BE2C (cell line): Measurements from ENCODE around the gene TMED10.
A peak's percentile ranks its signal among the peaks of the same experiment; 100 is the strongest.

Experiments
- DNase-seq: peaks from one replicate; pipeline ENCODE4 v3.0.0-alpha.2; 2020
- H3K27me3 ChIP-seq: fragments of 250-450 bp; sonication (Bioruptor Pico); 2 replicates; pipeline ENCODE4 v1.5.1; 2020; ENCODE audit warnings: mild to moderate bottlenecking
- H3K36me3 ChIP-seq: fragments of 250-450 bp; sonication (Bioruptor Pico); 2 replicates; pipeline ENCODE4 v1.5.1; 2020; ENCODE audit warnings: mild to moderate bottlenecking
- H3K4me1 ChIP-seq: fragments of 250-450 bp; sonication (Bioruptor Pico); 2 replicates; pipeline ENCODE4 v1.5.1; 2020
- H3K4me3 ChIP-seq: 2 replicates; pipeline ENCODE4 v1.5.1; 2011; ENCODE audit warnings: low read depth, low read length
- H3K9me3 ChIP-seq: fragments of 250-450 bp; sonication (Bioruptor Pico); 2 replicates; pipeline ENCODE4 v1.5.1; 2020
- TF ChIP-seq, protein P1 (sequence below): IDR thresholded peaks from 2 replicates; pipeline ENCODE4 v1.5.1; 2012; ENCODE audit warnings: mild to moderate bottlenecking, low read depth, low read length

TMED10 gene

DNA sequence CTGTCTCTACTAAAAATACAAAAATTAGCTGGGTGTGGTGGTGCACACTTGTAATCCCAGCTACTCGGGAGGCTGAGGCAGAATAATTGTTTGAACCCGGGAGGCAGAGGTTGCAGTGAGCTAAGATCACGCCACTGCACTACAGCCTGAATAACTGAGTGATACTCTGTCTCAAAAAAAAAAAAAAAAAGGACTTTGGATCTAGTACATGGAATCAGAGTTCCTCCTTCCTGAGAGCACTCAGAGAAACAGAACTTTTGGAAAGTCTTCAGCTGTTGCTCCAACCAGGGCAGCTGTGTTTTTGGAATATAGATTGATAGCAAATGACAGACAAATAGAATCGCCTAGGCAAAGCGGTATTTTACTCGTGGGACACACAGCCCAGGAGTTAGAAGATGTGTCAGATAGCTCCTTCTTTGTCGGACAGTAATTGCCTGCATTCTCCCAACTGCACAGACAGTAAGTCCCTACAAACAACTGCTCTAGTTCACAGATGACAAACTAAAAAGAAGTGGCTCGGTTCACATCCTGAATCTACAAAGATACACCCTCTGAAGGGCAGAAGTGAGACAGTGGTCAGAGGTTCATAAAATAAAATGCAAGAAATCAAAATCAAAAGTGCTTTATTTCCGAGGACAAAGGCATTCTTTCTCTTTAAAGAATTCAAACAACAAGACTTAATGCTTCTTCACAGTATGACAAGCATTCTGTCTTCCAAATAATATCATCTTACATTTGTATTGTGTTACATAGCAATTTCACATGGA, 32.5 kb downstream of the TMED10 start:
- Histone ChIP-seq H3K9me3 (no peaks in the 10 kb centered on the region), H3K27me3 (no peaks in the 10 kb centered on the region), H3K36me3 (peaks cover 18% of the 10 kb centered on the region), H3K4me3 (no peak overlapping the region), H3K4me1 (no peaks in the 10 kb centered on the region)
- DNase-seq, result no peak
- TF ChIP-seq, protein P1, sequence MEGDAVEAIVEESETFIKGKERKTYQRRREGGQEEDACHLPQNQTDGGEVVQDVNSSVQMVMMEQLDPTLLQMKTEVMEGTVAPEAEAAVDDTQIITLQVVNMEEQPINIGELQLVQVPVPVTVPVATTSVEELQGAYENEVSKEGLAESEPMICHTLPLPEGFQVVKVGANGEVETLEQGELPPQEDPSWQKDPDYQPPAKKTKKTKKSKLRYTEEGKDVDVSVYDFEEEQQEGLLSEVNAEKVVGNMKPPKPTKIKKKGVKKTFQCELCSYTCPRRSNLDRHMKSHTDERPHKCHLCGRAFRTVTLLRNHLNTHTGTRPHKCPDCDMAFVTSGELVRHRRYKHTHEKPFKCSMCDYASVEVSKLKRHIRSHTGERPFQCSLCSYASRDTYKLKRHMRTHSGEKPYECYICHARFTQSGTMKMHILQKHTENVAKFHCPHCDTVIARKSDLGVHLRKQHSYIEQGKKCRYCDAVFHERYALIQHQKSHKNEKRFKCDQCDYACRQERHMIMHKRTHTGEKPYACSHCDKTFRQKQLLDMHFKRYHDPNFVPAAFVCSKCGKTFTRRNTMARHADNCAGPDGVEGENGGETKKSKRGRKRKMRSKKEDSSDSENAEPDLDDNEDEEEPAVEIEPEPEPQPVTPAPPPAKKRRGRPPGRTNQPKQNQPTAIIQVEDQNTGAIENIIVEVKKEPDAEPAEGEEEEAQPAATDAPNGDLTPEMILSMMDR, result no peak

- no peaks in the 10 kb centered on the region for H3K27me3 ChIP-seq
- H3K4me1 ChIP-seq, result no peaks in the 10 kb centered on the region
- H3K4me3 ChIP-seq, result no peak overlapping the region
- TF ChIP-seq, protein P1, result no peak
- peaks cover 22% of the 10 kb centered on the region for H3K36me3 ChIP-seq
- DNase-seq, result no peak
- no peaks in the 10 kb centered on the region for H3K9me3 ChIP-seq
Measured at GRCh38 chr14:75142494-75142893, 33.9 kb downstream of the TMED10 start.

DNA sequence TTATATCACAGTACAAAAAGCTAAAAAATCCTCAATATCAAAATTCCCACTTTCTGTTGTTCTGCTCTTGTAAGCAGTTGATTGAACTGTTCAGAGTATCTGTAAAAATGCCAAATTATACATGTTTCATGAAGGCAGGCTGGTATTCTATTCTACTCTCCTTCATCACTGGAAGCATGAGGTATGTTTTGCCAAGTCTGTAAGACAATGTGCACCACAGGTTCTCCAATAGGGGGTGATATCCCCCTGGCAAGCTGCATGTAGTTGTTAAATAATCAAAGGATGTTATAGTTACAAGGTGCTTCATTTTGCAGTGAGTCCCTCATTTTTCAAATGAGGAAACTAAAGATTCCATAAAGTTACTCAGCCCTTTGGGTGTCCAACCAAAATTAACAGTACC, 34.4 kb downstream of the TMED10 start:
- Histone ChIP-seq H3K4me3 (no peak overlapping the region), H3K4me1 (no peaks in the 10 kb centered on the region), H3K9me3 (no peaks in the 10 kb centered on the region), H3K36me3 (peaks cover 18% of the 10 kb centered on the region), H3K27me3 (no peaks in the 10 kb centered on the region)
- peak; percentile 24 for DNase-seq
- TF ChIP-seq, protein P1, result peak; percentile 72

DNA sequence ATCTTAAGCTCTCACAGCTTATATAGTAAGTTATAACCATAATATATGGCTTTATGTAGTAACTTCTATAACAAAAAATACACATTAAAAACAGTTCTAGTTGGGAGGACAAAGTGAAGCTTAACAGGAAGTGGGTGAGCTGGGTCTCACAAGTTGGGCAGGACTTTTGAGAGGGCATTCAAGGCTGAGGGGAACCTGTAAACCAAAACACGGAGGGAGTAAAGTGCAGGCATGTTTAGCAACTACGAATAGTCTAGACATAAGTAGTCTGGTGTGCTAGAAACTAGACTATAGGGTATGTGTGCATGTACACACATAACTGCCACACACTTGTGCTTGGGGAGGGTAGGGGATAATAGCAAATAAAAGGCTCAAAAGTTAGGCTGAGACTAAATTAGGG, 35.4 kb downstream of the TMED10 start:
- H3K27me3 ChIP-seq, result no peaks in the 10 kb centered on the region
- TF ChIP-seq, protein P1, result no peak
- no peaks in the 10 kb centered on the region for H3K4me1 ChIP-seq
- DNase-seq, result no peak
- peaks cover 16% of the 10 kb centered on the region for H3K36me3 ChIP-seq
- no peak overlapping the region for H3K4me3 ChIP-seq
- H3K9me3 ChIP-seq, result no peaks in the 10 kb centered on the region

DNA sequence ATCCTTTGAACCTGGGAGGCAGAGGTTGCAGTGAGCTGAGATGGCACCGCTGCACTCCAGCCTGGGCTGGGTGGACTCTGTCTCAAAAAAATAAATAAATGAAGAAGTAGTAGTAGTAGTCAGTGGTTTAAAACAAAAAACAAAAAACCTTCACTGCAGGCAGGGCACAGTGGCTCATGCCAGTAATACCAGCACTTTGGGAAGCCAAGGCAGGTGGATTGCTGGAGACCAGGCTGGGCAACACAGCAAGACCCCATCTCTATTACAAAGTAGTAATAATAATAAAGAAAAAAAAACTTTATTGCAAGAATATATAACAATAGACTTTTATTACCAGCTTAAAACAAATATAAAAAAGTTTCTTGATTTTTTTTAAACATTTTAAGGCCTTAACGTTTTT, 35.8 kb downstream of the TMED10 start:
- no peaks in the 10 kb centered on the region for H3K9me3 ChIP-seq
- DNase-seq, result no peak
- H3K36me3 ChIP-seq, result peaks cover 17% of the 10 kb centered on the region
- no peaks in the 10 kb centered on the region for H3K27me3 ChIP-seq
- H3K4me3 ChIP-seq, result no peak overlapping the region
- TF ChIP-seq, protein P1, result no peak
- H3K4me1 ChIP-seq, result no peaks in the 10 kb centered on the region

- H3K27me3 ChIP-seq, result no peaks in the 10 kb centered on the region
- peaks cover 20% of the 10 kb centered on the region for H3K36me3 ChIP-seq
- no peak overlapping the region for H3K4me3 ChIP-seq
Measured at GRCh38 chr14:75139185-75139584, 37.2 kb downstream of the TMED10 start.

More at GRCh38 chr14:75139185-75139584, 37.2 kb downstream of the TMED10 start:
- TF ChIP-seq, protein P1, result no peak
- Histone ChIP-seq H3K4me1 (no peaks in the 10 kb centered on the region), H3K9me3 (no peaks in the 10 kb centered on the region)
- DNase-seq, result no peak
